HepG2 (cell line): Measurements from ENCODE around the gene GPR32. TPM values are rescaled to one million over a fixed set of nuclear protein-coding genes. Genes with fewer than 3 reads are reported as not detected.

Source experiments
- ATAC-seq: fragments of 200-7000 bp; cut with Tn5 transposase; 3 replicates; pipeline ENCODE4 v1.9.1; 2020; ENCODE audit warnings: mild to moderate bottlenecking, moderate library complexity
- BruUV-seq: library from RNA; stranded (reverse); fragments of 400-500 nt; replicated peaks from 2 replicates; lab custom pipeline; 2021; lab: Mats Ljungman, UMichigan
- CTCF ChIA-PET: fragments of 300-600 bp; formaldehyde crosslinking; extraction: SDS; loops from one replicate; lab custom pipeline; 2021; ENCODE audit warnings: low total read pairs, inconsistent platforms, low intra/inter-chr PET ratio; lab: Yijun Ruan, JAX
- POLR2A ChIA-PET: fragments of 350-600 bp; sonication (Branson Sonifier 250); formaldehyde crosslinking; loops from one replicate; lab custom pipeline; 2020; ENCODE audit warnings: antibody characterized with exemption, inconsistent platforms; lab: Yijun Ruan, JAX
- DNase-seq: peaks from one replicate; pipeline ENCODE4 v3.0.0-alpha.2; 2015; ENCODE audit warnings: low spot score
- FAIRE-seq: peaks from 3 replicates; lab custom pipeline; 2011; peaks lifted over from hg19 to GRCh38; lab: Jason Lieb, UNC
- H2AFZ ChIP-seq: one replicate; pipeline ENCODE4 v1.6.1; 2011; ENCODE audit warnings: low read length, inconsistent platforms
- H3K27ac ChIP-seq: fragments of 300-600 bp; 3 replicates; pipeline ENCODE4 v1.8.0; 2011; ENCODE audit warnings: mixed run types, mild to moderate bottlenecking, mixed read lengths, low read length, inconsistent platforms; ENCODE audit not compliant: insufficient read depth; ENCODE audit errors: extremely low read length
- H3K27me3 ChIP-seq, 2 experiments: fragments of 200-600 bp in 1 of 2; 2 replicates in 1 of 2; 3 replicates in 1 of 2; pipeline versions ENCODE4 v1.6.0 to v1.8.0; 2011; ENCODE audit warnings: low read length in 2 of 2, mild to moderate bottlenecking in 2 of 2, moderate library complexity in 2 of 2, inconsistent platforms in 1 of 2; ENCODE audit not compliant: insufficient read depth in 2 of 2, control insufficient read depth in 1 of 2
- H3K36me3 ChIP-seq, 2 experiments: fragments of 200-600 bp in 1 of 2; replicated peaks in 1 of 2; 2 replicates in 1 of 2; 3 replicates in 1 of 2; pipeline versions ENCODE4 v1.5.1 to v1.8.0; 2011; ENCODE audit warnings: low read length in 2 of 2, inconsistent platforms in 1 of 2; ENCODE audit not compliant: insufficient read depth in 2 of 2, control insufficient read depth in 1 of 2
- H3K4me1 ChIP-seq: 2 replicates; pipeline ENCODE4 v1.5.1; 2012; ENCODE audit warnings: low read length, inconsistent platforms; ENCODE audit not compliant: insufficient read depth
- H3K4me2 ChIP-seq: 2 replicates; pipeline ENCODE4 v1.6.0; 2011; ENCODE audit warnings: low read depth, low read length, inconsistent platforms
- H3K4me3 ChIP-seq, 3 experiments: fragments of 200-600 bp in 1 of 3; sonication (generic), shearing (Covaris generic) in 1 of 3; replicated peaks in 1 of 3; 2 replicates each; pipeline ENCODE4 v1.5.1; 2011 to 2016; ENCODE audit warnings: low read length in 3 of 3, inconsistent platforms in 2 of 3, low read depth in 2 of 3, mild to moderate bottlenecking in 2 of 3, control low read depth in 1 of 3, mixed read lengths in 1 of 3; ENCODE audit not compliant: insufficient read depth in 1 of 3
- H3K79me2 ChIP-seq: one replicate; pipeline ENCODE4 v1.6.1; 2011; ENCODE audit warnings: low read length, inconsistent platforms; ENCODE audit not compliant: insufficient read depth
- H3K9ac ChIP-seq: 2 replicates; pipeline ENCODE4 v1.6.0; 2011; ENCODE audit warnings: mild to moderate bottlenecking, low read depth, low read length, inconsistent platforms; ENCODE audit not compliant: insufficient read depth
- H3K9me3 ChIP-seq: 2 replicates; pipeline ENCODE4 v1.5.1; 2012; ENCODE audit warnings: mild to moderate bottlenecking, low read length
- H4K20me1 ChIP-seq: 2 replicates; pipeline ENCODE4 v1.6.0; 2011; ENCODE audit warnings: inconsistent platforms, mild to moderate bottlenecking, low read length, moderate library complexity; ENCODE audit not compliant: insufficient read depth
- FOXJ3 ChIP-seq: sonication (generic); formaldehyde crosslinking; IDR thresholded peaks from 2 replicates; pipeline ENCODE4 v1.4.0; 2020; ENCODE audit warnings: missing genetic modification reagents, mild to moderate bottlenecking, borderline replicate concordance
- KDM1A ChIP-seq: IDR thresholded peaks from 2 replicates; pipeline ENCODE4 v1.6.1; 2016; ENCODE audit warnings: missing compliant biosample characterization
- KDM5B ChIP-seq: sonication (generic); formaldehyde crosslinking; IDR thresholded peaks from 2 replicates; pipeline ENCODE4 v1.4.0; 2020; ENCODE audit warnings: missing genetic modification reagents, mild to moderate bottlenecking, borderline replicate concordance
- MBD4 ChIP-seq: IDR thresholded peaks from 2 replicates; pipeline ENCODE4 v1.6.1; 2012; ENCODE audit warnings: low read length, inconsistent platforms, borderline replicate concordance
- NR2F1 ChIP-seq, 2 experiments: fragments of 450-650 bp in 1 of 2; formaldehyde crosslinking in 1 of 2; IDR thresholded peaks; 2 replicates each; pipeline versions ENCODE4 v1.5.0 to v1.6.1; 2016 to 2020; ENCODE audit warnings: mild to moderate bottlenecking in 1 of 2, missing compliant biosample characterization in 1 of 2, missing genetic modification reagents in 1 of 2, moderate library complexity in 1 of 2
- SNAPC2 ChIP-seq: sonication (generic); formaldehyde crosslinking; IDR thresholded peaks from 2 replicates; pipeline ENCODE4 v1.8.1; 2022; ENCODE audit warnings: mild to moderate bottlenecking, missing genetic modification reagents
- TARDBP ChIP-seq: sonication (generic); formaldehyde crosslinking; IDR thresholded peaks from 2 replicates; pipeline ENCODE4 v1.8.0; 2022; ENCODE audit warnings: mild to moderate bottlenecking, missing genetic modification reagents
- TBX2 ChIP-seq: sonication (generic); formaldehyde crosslinking; IDR thresholded peaks from 2 replicates; pipeline ENCODE4 v1.5.0; 2020; ENCODE audit warnings: missing genetic modification reagents, mild to moderate bottlenecking, borderline replicate concordance
- ZNF282 ChIP-seq: fragments of 450-650 bp; IDR thresholded peaks from 2 replicates; pipeline ENCODE4 v1.6.1; 2018; ENCODE audit not compliant: partially characterized antibody
- ZNF33B ChIP-seq: sonication (generic); formaldehyde crosslinking; IDR thresholded peaks from 2 replicates; pipeline ENCODE4 v1.5.1; 2020; ENCODE audit warnings: mild to moderate bottlenecking, missing genetic modification reagents
- ZNF747 ChIP-seq: sonication (generic); formaldehyde crosslinking; IDR thresholded peaks from 2 replicates; pipeline ENCODE4 v1.8.1; 2023; ENCODE audit warnings: missing genetic modification reagents, mild to moderate bottlenecking, borderline replicate concordance
- WGBS: methylation state at CpG from one replicate; pipeline ENCODE4 v1.1.6; 2017; ENCODE audit warnings: low lambda C conversion rate; 5-methylcytosine and 5-hydroxymethylcytosine counted together
- in situ Hi-C: cut with HindIII; loops from 2 replicates; pipeline ENCODE4 v1.10.0; 2017; ENCODE audit warnings: low pct_unique_long_range_greater_than_20kb; ENCODE audit not compliant: extremely low pct_ligation_motif_present
- intact Hi-C: fragments of 100-400 bp; cut with micrococcal nuclease; formaldehyde crosslinking; loops from one replicate; pipeline ENCODE4 v1.10.0; 2022; ENCODE audit not compliant: unreplicated experiment
- polyA plus RNA-seq, 8 experiments: library from polyadenylated mRNA; depleted of rRNA in 3 of 8; stranded (reverse) in 7 of 8; unstranded in 1 of 8; fragments of >200 nt; fragmentation: Illumina TruSeq in 4 of 8; extraction: Trizol in 4 of 8; gene quantifications; 2 replicates each; pipeline versions ENCODE4 v1.2.1 to v1.2.3, GENCODE V29; 2011 to 2016; ENCODE audit warnings: low read depth in 4 of 8, missing spikeins in 1 of 8, mixed read lengths in 1 of 8; ENCODE audit not compliant: insufficient read depth in 1 of 8
- total RNA-seq, 5 experiments: library from RNA; depleted of rRNA; stranded (reverse); fragments of >200 nt; fragmentation: Illumina TruSeq; extraction: Trizol; gene quantifications; 2 replicates each; pipeline ENCODE4 v1.2.3, GENCODE V29; 2016; ENCODE audit warnings: low read depth in 1 of 5
- TF ChIP-seq, protein P1 (sequence below): sonication (generic); formaldehyde crosslinking; IDR thresholded peaks from 2 replicates; pipeline ENCODE4 v1.4.0; 2020; ENCODE audit warnings: mild to moderate bottlenecking, missing genetic modification reagents
- TF ChIP-seq, protein P2 (sequence below): sonication (generic); formaldehyde crosslinking; IDR thresholded peaks from 2 replicates; pipeline ENCODE4 v1.5.0; 2020; ENCODE audit warnings: missing genetic modification reagents
- TF ChIP-seq, protein P3 (sequence below): sonication (generic); formaldehyde crosslinking; IDR thresholded peaks from 2 replicates; pipeline ENCODE4 v1.9.0; 2022; ENCODE audit warnings: low read depth, missing genetic modification reagents

The GPR32 gene
- total and polyA plus RNA-seq, 2 of the 13 experiments (the other 11 are each of a cell fraction or from before 2014, with no cell fraction given) = not detected

- ChIA-PET POLR2A (no interaction called here), CTCF (no interaction called here)
- FAIRE-seq = no peak
- H3K4me3 ChIP-seq = no peak overlapping the region
- WGBS = 18% methylated on average over 12 of the region's 12 CpGs
- no peak for DNase-seq
- intact Hi-C loops = no loop called here
- H3K4me2 ChIP-seq = no peak overlapping the region
- in situ Hi-C loops = loop anchor here (10.0 to 25.0 kb wide), 3 partner anchors 181 to 423 kb away; partner anchors contain the start of gene NAPSA
- no TSS peak for BruUV-seq
- 0 out of 2 replicates have a peak, but pooled peaks cover 6% of the 10 kb centered on the region for H3K4me1 ChIP-seq
- no peaks in the 10 kb centered on the region for H3K79me2 ChIP-seq
- TF ChIP-seq, protein P1, sequence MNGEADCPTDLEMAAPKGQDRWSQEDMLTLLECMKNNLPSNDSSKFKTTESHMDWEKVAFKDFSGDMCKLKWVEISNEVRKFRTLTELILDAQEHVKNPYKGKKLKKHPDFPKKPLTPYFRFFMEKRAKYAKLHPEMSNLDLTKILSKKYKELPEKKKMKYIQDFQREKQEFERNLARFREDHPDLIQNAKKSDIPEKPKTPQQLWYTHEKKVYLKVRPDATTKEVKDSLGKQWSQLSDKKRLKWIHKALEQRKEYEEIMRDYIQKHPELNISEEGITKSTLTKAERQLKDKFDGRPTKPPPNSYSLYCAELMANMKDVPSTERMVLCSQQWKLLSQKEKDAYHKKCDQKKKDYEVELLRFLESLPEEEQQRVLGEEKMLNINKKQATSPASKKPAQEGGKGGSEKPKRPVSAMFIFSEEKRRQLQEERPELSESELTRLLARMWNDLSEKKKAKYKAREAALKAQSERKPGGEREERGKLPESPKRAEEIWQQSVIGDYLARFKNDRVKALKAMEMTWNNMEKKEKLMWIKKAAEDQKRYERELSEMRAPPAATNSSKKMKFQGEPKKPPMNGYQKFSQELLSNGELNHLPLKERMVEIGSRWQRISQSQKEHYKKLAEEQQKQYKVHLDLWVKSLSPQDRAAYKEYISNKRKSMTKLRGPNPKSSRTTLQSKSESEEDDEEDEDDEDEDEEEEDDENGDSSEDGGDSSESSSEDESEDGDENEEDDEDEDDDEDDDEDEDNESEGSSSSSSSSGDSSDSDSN (CRISPR knock-in tag) = no peak
- ATAC-seq = no peak
- no peak overlapping the region for H3K9ac ChIP-seq
- no peaks in the 10 kb centered on the region for H3K36me3 ChIP-seq
- peaks cover 0 to 6% of the 10 kb centered on the region in 2 experiments; a peak in 2 of 5 replicates for H3K27me3 ChIP-seq
- H4K20me1 ChIP-seq = no peaks in the 10 kb centered on the region
- H2AFZ ChIP-seq = no peak overlapping the region
- no peak overlapping the region for H3K27ac ChIP-seq
- no peaks in the 10 kb centered on the region for H3K9me3 ChIP-seq
Measured at GRCh38 chr19:50785329-50785728, 15.1 kb downstream of the GPR32 start.

GRCh38 chr19:50790396-50790795 lies 20.1 kb downstream of the GPR32 start, which contains the start of gene ACP4:
Gene ACP4, plus strand, starts transcription at chr19:50790415. Its CDS starts 0 bp downstream, at chr19:50790415.
- Histone ChIP-seq H3K27me3 (no peaks in the 10 kb centered on the region; a peak in 1 of 5 replicates), H3K36me3 (no peaks in the 10 kb centered on the region), H3K27ac (no peak within 1 kb of the TSS), H3K79me2 (no peaks in the 10 kb centered on the region), H2AFZ (no peak within 1 kb of the TSS), H3K9ac (no peak within 1 kb of the TSS), H4K20me1 (peaks cover 3% of the 10 kb centered on the region), H3K4me3 (no peak within 1 kb of the TSS), H3K9me3 (no peaks in the 10 kb centered on the region), H3K4me2 (peak within 1 kb of the TSS; percentile 56; the same call in 1 of the 2 replicates), H3K4me1 (peaks cover 14% of the 10 kb centered on the region)
- WGBS = 92% methylated on average over 8 of the region's 15 CpGs
- intact Hi-C loops = no loop called here
- CTCF ChIA-PET = no interaction called here
- BruUV-seq = no TSS peak
- FAIRE-seq = no peak
- POLR2A ChIA-PET = no interaction called here
- DNase-seq = no peak
- in situ Hi-C loops = loop anchor here (25.0 kb wide), 1 partner anchor 428 kb away; the partner anchor contains the start of gene NAPSA
- peak; percentile 6 for ATAC-seq
- TF ChIP-seq SNAPC2 (CRISPR knock-in tag) = no peak
- no peak for TF ChIP-seq KDM5B (CRISPR knock-in tag)
- no peak for TF ChIP-seq ZNF747 (CRISPR knock-in tag)
- no peak for TF ChIP-seq NR2F1 (CRISPR knock-in tag; IDR thresholded peaks at IDR 0.05)
- TF ChIP-seq ZNF33B (CRISPR knock-in tag) = no peak
- no peak for TF ChIP-seq MBD4
- TF ChIP-seq FOXJ3 (CRISPR knock-in tag) = no peak
- no peak for TF ChIP-seq KDM1A (CRISPR knock-in tag)
- TF ChIP-seq, protein P2, sequence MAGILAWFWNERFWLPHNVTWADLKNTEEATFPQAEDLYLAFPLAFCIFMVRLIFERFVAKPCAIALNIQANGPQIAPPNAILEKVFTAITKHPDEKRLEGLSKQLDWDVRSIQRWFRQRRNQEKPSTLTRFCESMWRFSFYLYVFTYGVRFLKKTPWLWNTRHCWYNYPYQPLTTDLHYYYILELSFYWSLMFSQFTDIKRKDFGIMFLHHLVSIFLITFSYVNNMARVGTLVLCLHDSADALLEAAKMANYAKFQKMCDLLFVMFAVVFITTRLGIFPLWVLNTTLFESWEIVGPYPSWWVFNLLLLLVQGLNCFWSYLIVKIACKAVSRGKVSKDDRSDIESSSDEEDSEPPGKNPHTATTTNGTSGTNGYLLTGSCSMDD (CRISPR knock-in tag) = no peak
- TF ChIP-seq ZNF282 = no peak
- no peak for TF ChIP-seq TBX2
- no peak for TF ChIP-seq TARDBP (CRISPR knock-in tag)
- TF ChIP-seq, protein P3, sequence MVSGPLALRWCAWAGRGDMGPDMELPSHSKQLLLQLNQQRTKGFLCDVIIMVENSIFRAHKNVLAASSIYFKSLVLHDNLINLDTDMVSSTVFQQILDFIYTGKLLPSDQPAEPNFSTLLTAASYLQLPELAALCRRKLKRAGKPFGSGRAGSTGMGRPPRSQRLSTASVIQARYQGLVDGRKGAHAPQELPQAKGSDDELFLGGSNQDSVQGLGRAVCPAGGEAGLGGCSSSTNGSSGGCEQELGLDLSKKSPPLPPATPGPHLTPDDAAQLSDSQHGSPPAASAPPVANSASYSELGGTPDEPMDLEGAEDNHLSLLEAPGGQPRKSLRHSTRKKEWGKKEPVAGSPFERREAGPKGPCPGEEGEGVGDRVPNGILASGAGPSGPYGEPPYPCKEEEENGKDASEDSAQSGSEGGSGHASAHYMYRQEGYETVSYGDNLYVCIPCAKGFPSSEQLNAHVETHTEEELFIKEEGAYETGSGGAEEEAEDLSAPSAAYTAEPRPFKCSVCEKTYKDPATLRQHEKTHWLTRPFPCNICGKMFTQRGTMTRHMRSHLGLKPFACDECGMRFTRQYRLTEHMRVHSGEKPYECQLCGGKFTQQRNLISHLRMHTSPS = no peak
